HG02610 (cell line): Measurements from ENCODE around the gene PTPRD.
"Not testable (repeated sequence)": the region's sequence is repeated elsewhere in the genome, so short reads cannot be mapped to it uniquely, and the experiment has no call there.

Experiments
- ATAC-seq: cut with Tn5 transposase; IDR thresholded peaks from one replicate; pipeline ENCODE4 v1.9.1; 2021; ENCODE audit warnings: mild to moderate bottlenecking, moderate library complexity; ENCODE audit not compliant: unreplicated experiment

PTPRD gene

GRCh38 chr9:9392755-9393154 is 1220.0 kb downstream of the PTPRD start:
- no peak for ATAC-seq

- ATAC-seq, result no peak
Measured at GRCh38 chr9:9389904-9390303, 1222.9 kb downstream of the PTPRD start.

- no peak for ATAC-seq
Measured at GRCh38 chr9:9387511-9388115, 1225.2 kb downstream of the PTPRD start.

GRCh38 chr9:9362332-9362731 is 1250.5 kb downstream of the PTPRD start:
- no peak for ATAC-seq

- no peak for ATAC-seq
Measured at GRCh38 chr9:9352877-9353481, 1259.8 kb downstream of the PTPRD start.

GRCh38 chr9:9341203-9341602 is 1271.6 kb downstream of the PTPRD start:
- ATAC-seq, result no peak

GRCh38 chr9:9337129-9337528 is 1275.7 kb downstream of the PTPRD start:
- ATAC-seq, result no peak

- ATAC-seq, result no peak
Measured at GRCh38 chr9:9326749-9327148, 1286.1 kb downstream of the PTPRD start.

GRCh38 chr9:9319007-9319406 is 1293.8 kb downstream of the PTPRD start:
- ATAC-seq, result no peak

- ATAC-seq, result not testable (repeated sequence)
Measured at GRCh38 chr9:9310743-9311142, 1302.1 kb downstream of the PTPRD start.

GRCh38 chr9:9305600-9305999 is 1307.2 kb downstream of the PTPRD start:
- ATAC-seq, result no peak

GRCh38 chr9:9299134-9299533 is 1313.7 kb downstream of the PTPRD start:
- ATAC-seq, result no peak

GRCh38 chr9:9286001-9286400 is 1326.8 kb downstream of the PTPRD start:
- no peak for ATAC-seq

- no peak for ATAC-seq
Measured at GRCh38 chr9:9284201-9284600, 1328.6 kb downstream of the PTPRD start.

- ATAC-seq, result no peak
Measured at GRCh38 chr9:9283159-9283986, 1329.4 kb downstream of the PTPRD start.

GRCh38 chr9:9275601-9276000 is 1337.2 kb downstream of the PTPRD start:
- ATAC-seq, result no peak

- ATAC-seq, result no peak
Measured at GRCh38 chr9:9257999-9258498, 1354.8 kb downstream of the PTPRD start.

GRCh38 chr9:9246726-9247125 is 1366.1 kb downstream of the PTPRD start:
- ATAC-seq, result no peak

- ATAC-seq, result no peak
Measured at GRCh38 chr9:9231946-9232345, 1380.9 kb downstream of the PTPRD start.

- ATAC-seq, result no peak
Measured at GRCh38 chr9:9229269-9229668, 1383.5 kb downstream of the PTPRD start.

GRCh38 chr9:9223175-9223574 is 1389.6 kb downstream of the PTPRD start:
- no peak for ATAC-seq

GRCh38 chr9:9222730-9223129 is 1390.1 kb downstream of the PTPRD start:
- no peak for ATAC-seq
